ENCODE results near the gene SH3BGR.
"Not testable (repeated sequence)": the region's sequence is repeated elsewhere in the genome, so short reads cannot be mapped to it uniquely, and the experiment has no call there.

The SH3BGR gene
- long read RNA-seq, partial matches to known transcripts: 0 of 7 reads
- long read RNA-seq, other reads (novel, unspliced or antisense): 1 of 7 reads

- TF ChIP-seq GABPA (IDR thresholded peaks at IDR 0.05; ENCODE audit: low read depth) (no peak), REST (IDR thresholded peaks at IDR 0.05; ENCODE audit: insufficient replicate concordance, low read depth) (no peak), SPI1 (IDR thresholded peaks at IDR 0.05; ENCODE audit: borderline replicate concordance, low read depth) (no peak), CTCF (IDR thresholded peaks at IDR 0.05; ENCODE audit: insufficient read depth, low read length) (no peak), POLR2AphosphoS5 (IDR thresholded peaks at IDR 0.05; ENCODE audit: low read depth) (no peak)
- no peak within 1 kb of the TSS for H3K27ac ChIP-seq (replicated peaks)
- no peaks in the 10 kb centered on the region for H3K27me3 ChIP-seq (ENCODE audit: insufficient read depth, poor library complexity, severe bottlenecking)
- no peak within 1 kb of the TSS for H3K4me3 ChIP-seq (replicated peaks; ENCODE audit: insufficient read depth, low read length)
- no peak for DNase-seq (ENCODE audit: low read depth in 1 of 2, low spot score in 1 of 2)
These were observed at the start of gene SH3BGR for GRCh38 chr21:39451332-39452206. Gene SH3BGR (plus strand): TSS chr21:39451970. CDS start chr21:39452097, 127 bp downstream.

GRCh38 chr21:39406065-39406464, 45.7 kb upstream of the SH3BGR start:
- DNase-seq (ENCODE audit: low read depth in 1 of 2, low spot score in 1 of 2): no peak

GRCh38 chr21:39419204-39419603, 32.6 kb upstream of the SH3BGR start:
- H3K27ac ChIP-seq (replicated peaks); DNase-seq (ENCODE audit: low read depth in 1 of 2, low spot score in 1 of 2); H3K27me3 ChIP-seq (ENCODE audit: insufficient read depth, poor library complexity, severe bottlenecking); H3K4me3 ChIP-seq (replicated peaks; ENCODE audit: insufficient read depth, low read length): not testable (repeated sequence)

More at GRCh38 chr21:39406065-39406464, 45.7 kb upstream of the SH3BGR start:
- H3K27me3 ChIP-seq (ENCODE audit: insufficient read depth, poor library complexity, severe bottlenecking): no peaks in the 10 kb centered on the region
- no peak overlapping the region for H3K27ac ChIP-seq (replicated peaks)
- no peak for TF ChIP-seq REST (IDR thresholded peaks at IDR 0.05; ENCODE audit: insufficient replicate concordance, low read depth)
- no peak for TF ChIP-seq POLR2AphosphoS5 (IDR thresholded peaks at IDR 0.05; ENCODE audit: low read depth)
- TF ChIP-seq CTCF (IDR thresholded peaks at IDR 0.05; ENCODE audit: insufficient read depth, low read length): no peak
- no peak for TF ChIP-seq GABPA (IDR thresholded peaks at IDR 0.05; ENCODE audit: low read depth)
- TF ChIP-seq SPI1 (IDR thresholded peaks at IDR 0.05; ENCODE audit: borderline replicate concordance, low read depth): no peak
- H3K4me3 ChIP-seq (replicated peaks; ENCODE audit: insufficient read depth, low read length): no peak overlapping the region

- peak; percentile 17; the same call in 1 of the 2 replicates for TF ChIP-seq SPI1 (IDR thresholded peaks at IDR 0.05; ENCODE audit: borderline replicate concordance, low read depth)
- TF ChIP-seq GABPA (IDR thresholded peaks at IDR 0.05; ENCODE audit: low read depth): no peak
- H3K27ac ChIP-seq (replicated peaks): no peak overlapping the region
- no peak overlapping the region for H3K4me3 ChIP-seq (replicated peaks; ENCODE audit: insufficient read depth, low read length)
- no peak for DNase-seq (ENCODE audit: low read depth in 1 of 2, low spot score in 1 of 2)
- H3K27me3 ChIP-seq (ENCODE audit: insufficient read depth, poor library complexity, severe bottlenecking): no peaks in the 10 kb centered on the region
These were observed 29.1 kb upstream of the SH3BGR start for GRCh38 chr21:39422527-39423241.

Data from HL-60 (cell line).